ENCODE data around the gene MADD.
"Not testable (repeated sequence)": the region's sequence is repeated elsewhere in the genome, so short reads cannot be mapped to it uniquely, and the experiment has no call there.

Gene MADD

DNA sequence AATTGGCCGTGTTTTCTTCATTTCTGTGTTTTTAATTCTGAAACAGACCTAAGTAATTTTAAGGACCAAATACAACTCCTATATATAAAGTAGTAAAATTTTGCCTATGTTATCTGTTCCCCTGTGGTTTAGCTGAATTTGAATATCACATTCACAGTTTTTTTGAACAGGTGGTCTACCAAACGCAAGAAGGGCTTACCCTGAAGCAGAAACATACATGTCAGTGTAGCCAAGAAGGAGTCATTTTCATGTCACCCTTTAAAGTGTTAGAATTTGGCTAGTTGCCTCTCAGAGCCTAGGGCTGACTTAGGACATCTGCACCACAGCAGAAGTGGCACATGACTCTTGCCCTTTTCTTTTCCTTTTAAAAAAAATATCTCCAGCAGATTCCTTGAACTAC lies 48.2 kb downstream of the MADD start:
- no peak for DNase-seq (ENCODE audit: low read depth in 2 of 2)

DNA sequence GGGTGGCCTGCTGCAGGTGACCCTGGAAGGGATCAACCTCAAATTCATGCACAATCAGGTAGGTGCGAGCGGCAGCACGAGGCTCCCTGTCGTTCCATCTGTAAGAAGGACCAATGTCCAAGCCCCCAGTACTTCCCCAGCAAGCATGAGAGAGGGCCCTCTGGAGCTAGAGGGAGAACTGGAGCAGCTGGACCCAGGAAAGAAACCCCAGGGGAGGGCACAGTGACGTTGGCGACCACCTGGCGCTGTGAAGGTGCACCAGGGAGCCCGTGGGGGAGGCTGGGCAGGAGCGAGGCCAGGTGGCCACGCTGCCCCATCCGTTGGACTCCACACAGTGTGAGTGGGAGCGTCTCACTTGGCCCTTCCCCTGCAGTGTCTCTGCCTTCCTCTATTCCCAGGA lies 54.6 kb downstream of the MADD start:
- DNase-seq (ENCODE audit: low read depth in 2 of 2): no peak

DNA sequence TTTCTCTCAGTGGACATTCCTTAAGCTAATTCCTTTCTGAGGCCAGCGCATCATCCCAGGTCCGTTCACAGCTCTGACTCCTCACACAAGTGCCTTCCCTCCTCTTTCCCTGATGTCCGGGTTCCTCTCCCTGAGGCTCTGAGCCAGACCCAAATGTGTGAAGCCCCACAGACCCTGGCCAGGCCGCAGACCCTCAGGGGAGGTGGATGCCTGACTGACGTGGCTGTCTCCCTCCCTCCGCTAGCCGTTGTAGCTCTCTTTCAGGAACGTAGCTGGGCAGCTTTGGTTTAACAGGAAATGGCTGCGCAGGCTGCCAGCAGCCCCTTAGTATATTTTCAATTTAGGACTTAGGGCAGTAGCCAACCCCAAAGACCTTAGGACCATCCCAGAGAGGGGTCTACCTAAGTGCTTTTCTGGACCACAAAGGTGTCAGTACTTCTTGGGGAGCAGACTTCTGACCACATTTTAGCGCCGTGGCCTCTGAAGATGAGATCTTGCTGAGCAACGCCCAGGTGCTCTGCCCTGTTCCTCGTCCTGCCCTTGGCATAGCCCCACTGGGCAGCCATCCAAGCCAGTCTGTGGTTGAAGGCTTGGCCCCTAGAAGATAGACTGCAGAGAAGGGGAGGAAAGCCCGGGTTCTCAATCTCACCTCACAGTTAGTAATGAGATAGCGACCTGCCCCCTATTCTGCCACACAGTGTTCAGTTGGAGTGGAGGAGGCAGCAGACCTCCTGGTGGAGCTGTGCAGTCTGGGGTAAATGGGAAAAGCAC lies 55.5 kb downstream of the MADD start:
- no peak for DNase-seq (ENCODE audit: low read depth in 2 of 2)

DNA sequence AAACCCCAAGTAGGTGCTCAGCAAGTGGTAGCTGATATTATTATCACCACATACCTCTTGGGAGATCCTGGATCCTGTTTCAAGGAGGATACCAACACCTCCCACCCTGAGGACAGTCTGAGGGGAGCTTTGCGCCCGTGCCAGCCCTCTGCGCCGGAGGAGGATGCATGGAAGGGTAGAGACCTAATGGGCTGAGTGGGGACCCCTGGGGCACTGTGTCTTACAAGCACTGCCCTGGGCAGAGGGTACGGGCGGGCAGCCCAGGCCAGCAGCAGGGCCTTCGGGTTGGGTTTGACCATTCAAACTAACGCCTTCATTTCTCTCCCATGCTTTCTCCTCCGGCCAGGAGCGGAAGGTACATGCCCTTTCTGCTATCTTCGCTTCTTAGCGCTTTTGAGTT lies 56.3 kb downstream of the MADD start:
- DNase-seq (ENCODE audit: low read depth in 2 of 2): no peak

GRCh38 chr11:47327025-47327424 lies 57.1 kb downstream of the MADD start:
- no peak for DNase-seq (ENCODE audit: low read depth in 2 of 2)

- DNase-seq (ENCODE audit: low read depth in 2 of 2): no peak
Measured at GRCh38 chr11:47327949-47328348, 58.0 kb downstream of the MADD start.

DNA sequence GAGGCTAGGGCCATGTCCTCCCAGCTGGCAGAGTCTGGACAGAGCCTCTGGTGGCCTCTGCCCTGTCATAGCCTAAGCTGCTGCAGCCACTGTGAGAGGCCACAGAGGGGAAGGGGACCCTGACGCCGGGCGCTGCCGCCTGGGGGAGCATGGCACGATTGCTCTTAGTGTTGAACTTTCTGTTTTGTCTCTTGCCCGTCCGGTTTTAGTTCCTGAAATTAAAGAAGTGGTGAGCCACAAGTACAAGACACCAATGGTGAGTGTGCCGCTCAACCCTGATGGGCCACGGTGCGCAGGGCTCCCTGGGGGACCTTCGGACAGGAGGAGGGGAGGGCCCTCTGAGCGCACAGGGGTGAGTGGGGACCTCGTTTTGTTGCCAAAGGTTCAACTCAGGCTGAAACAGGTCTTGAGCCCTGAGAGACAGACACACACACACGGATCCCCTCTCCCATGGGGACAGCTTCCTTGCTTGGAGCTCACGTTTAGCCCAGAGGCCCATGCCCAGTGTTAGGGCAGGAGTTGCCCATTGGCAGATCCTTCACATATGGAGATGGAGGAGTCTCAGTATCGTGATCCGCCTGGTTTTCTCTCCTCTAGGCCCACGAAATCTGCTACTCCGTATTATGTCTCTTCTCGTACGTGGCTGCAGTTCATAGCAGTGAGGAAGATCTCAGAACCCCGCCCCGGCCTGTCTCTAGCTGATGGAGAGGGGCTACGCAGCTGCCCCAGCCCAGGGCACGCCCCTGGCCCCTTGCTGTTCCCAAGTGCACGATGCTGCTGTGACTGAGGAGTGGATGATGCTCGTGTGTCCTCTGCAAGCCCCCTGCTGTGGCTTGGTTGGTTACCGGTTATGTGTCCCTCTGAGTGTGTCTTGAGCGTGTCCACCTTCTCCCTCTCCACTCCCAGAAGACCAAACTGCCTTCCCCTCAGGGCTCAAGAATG lies 58.8 kb downstream of the MADD start:
- no peak for DNase-seq (ENCODE audit: low read depth in 2 of 2)

- no peak for DNase-seq (ENCODE audit: low read depth in 2 of 2)
Measured at GRCh38 chr11:47329431-47329986, 59.6 kb downstream of the MADD start.

GRCh38 chr11:47329987-47330931 lies 60.3 kb downstream of the MADD start:
- no peak for DNase-seq (ENCODE audit: low read depth in 2 of 2)

GRCh38 chr11:47331454-47332302 lies 61.7 kb downstream of the MADD start:
- no peak for DNase-seq (ENCODE audit: low read depth in 2 of 2)

DNA sequence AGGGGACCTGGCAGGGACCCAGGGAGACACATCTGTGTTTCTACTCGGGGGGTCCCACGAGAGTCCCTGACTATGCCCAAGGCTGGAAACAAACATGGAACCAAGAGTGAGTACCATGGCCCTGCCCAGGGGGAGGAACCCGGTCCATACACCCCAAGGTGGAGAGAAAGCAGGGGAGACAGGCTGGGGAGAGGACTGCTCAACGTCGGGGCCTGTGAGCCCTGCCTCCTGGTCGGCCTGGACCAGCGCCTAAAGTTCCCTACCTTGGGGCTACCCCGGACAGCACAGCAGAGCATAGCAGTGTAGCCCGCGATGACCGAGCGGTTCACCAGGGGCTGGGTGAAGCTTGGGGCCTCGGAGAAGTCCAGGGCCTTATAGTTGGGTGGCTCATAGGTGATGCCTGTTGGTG lies 62.4 kb downstream of the MADD start:
- no peak for DNase-seq (ENCODE audit: low read depth in 2 of 2)

GRCh38 chr11:47332791-47333525 lies 63.0 kb downstream of the MADD start:
- DNase-seq (ENCODE audit: low read depth in 2 of 2): no peak

DNA sequence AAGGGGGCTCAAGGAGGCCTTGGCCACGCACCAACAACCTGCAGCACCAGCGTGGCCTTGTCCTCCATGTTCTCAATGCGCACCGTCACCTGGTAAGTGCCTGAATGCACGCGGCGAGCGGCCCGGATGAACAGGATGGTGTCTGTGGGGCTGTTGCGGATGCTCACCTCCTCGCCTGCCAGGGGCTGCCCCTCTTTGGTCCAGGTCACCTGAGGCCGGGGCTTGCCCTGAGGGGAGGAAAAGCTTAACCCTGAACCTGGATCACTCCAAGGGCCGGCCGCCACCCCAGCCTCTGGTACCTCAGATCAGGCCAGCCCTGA lies 63.6 kb downstream of the MADD start:
- no peak for DNase-seq (ENCODE audit: low read depth in 2 of 2)

- no peak for DNase-seq (ENCODE audit: low read depth in 2 of 2)
Measured at GRCh38 chr11:47333886-47334443, 64.0 kb downstream of the MADD start.

DNA sequence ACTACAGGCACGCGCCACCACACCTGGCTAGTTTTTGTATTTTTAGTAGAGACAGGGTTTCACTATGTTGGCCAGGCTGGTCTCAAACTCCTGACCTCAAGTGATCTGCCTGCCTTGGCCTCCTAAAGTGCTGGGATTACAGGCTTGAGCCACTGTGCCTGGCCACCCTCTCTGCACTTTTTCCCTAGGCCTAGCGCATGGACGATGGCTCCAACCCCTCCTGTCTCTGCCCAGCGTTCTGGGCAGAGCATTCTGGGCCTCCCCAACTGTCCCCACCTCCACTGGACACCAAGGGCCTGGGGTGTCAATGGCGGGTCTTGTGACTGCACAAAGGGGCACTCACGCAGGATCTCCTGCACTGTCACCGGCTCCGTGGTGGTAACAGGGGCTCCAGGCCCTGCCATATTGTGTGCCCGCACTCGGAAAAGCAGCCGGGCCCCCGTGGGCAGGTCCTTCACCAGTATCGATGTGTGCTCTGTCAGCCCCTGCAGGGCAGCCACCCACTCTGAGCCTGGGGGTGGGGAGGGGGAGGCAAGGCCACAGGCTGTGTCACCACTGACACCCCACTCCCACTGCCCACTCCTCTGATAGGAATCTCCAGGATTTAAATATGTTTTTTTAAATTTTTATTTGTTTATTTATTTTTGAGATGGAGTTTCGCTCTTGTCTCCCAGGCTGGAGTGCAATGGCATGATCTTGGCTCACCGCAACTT lies 64.9 kb downstream of the MADD start:
- DNase-seq (ENCODE audit: low read depth in 2 of 2): not testable (repeated sequence)

- DNase-seq (ENCODE audit: low read depth in 2 of 2): no peak
Measured at GRCh38 chr11:47335733-47336132, 65.8 kb downstream of the MADD start.

DNA sequence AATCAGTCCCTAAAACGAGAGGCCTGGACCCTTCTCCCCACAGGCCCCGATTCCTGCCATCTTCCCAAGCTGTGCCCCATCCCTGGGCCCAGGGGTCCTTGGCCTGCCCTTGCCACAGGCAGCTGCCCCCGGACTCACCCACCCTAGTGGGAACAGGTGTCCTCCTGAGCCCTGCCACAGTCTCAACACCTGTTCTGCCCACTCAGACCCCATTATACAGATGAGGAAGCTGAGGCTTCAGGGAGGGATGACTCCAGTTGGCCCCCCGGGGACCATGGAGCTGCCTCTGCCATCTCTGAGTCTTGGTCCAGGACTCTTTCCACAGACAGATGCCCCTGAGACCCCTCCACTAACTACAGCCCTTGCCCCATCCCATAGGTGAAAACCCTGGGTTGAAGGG lies 66.7 kb downstream of the MADD start:
- no peak for DNase-seq (ENCODE audit: low read depth in 2 of 2)

DNA sequence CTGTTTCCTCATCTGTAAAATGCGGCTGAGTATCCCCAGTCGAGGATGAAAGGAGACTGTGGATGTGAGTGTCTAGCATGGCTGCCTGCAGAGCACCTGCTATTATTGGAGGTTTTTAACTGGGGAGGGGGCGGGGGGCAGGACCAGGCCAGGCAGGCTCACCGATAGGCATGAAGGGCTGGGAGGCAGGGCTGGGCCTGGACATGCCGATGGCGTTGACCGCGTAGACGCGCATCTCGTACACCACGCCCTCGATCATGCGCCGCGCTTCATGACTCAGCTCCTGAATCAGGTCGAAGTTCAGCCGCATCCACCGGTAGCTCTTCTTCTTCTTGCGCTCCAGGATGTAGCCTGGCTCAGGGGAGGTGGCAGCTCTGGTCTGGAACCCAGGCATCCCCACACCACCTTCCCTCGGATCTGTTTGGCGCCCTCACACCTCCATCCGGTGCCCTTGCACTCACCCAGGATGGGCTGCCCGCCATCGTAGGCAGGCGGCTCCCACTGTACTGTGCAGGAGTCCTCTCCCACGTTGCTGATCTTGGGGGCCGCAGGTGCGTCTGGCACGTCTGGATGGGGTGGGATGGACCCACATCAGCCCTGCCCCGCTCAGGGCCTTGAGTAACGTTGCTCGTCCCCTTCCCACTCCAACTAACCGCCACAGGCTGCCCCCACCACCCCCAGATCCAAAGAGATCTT lies 67.4 kb downstream of the MADD start:
- DNase-seq (ENCODE audit: low read depth in 2 of 2): no peak
